HG02840 (cell line): Measurements from ENCODE around the gene PRSS8.

Experiments
- ATAC-seq: cut with Tn5 transposase; IDR thresholded peaks from one replicate; pipeline ENCODE4 v1.9.1; 2021; ENCODE audit warnings: mild to moderate bottlenecking, moderate library complexity, moderate number of reproducible peaks; ENCODE audit not compliant: unreplicated experiment, low FRiP score

PRSS8 gene

GRCh38 chr16:31130336-31130891, 5.1 kb downstream of the PRSS8 start:
- no peak for ATAC-seq

GRCh38 chr16:31129568-31130335, 5.8 kb downstream of the PRSS8 start:
- no peak for ATAC-seq

GRCh38 chr16:31128711-31129567, 6.6 kb downstream of the PRSS8 start:
- no peak for ATAC-seq

- no peak for ATAC-seq
These were observed 8.3 kb downstream of the PRSS8 start for GRCh38 chr16:31127182-31127581.

GRCh38 chr16:31125844-31126243, 9.7 kb downstream of the PRSS8 start:
- ATAC-seq = no peak

- no peak for ATAC-seq
These were observed 15.4 kb downstream of the PRSS8 start for GRCh38 chr16:31120129-31120528.

GRCh38 chr16:31118223-31119155, 17.0 kb downstream of the PRSS8 start:
- ATAC-seq = no peak

- peak; percentile 94 for ATAC-seq
These were observed 17.9 kb downstream of the PRSS8 start, which contains the start of gene KAT8 for GRCh38 chr16:31117384-31118222. Gene KAT8 (plus strand): TSS chr16:31117664. CDS start chr16:31117682, 18 bp downstream.

GRCh38 chr16:31114468-31114867, 21.1 kb downstream of the PRSS8 start:
- no peak for ATAC-seq

GRCh38 chr16:31113121-31114120, 22.1 kb downstream of the PRSS8 start:
- ATAC-seq = no peak

GRCh38 chr16:31112711-31113110, 22.8 kb downstream of the PRSS8 start:
- ATAC-seq = no peak

GRCh38 chr16:31111881-31112466, 23.6 kb downstream of the PRSS8 start:
- ATAC-seq = no peak

GRCh38 chr16:31110106-31111034, 25.2 kb downstream of the PRSS8 start:
- ATAC-seq = no peak

- no peak for ATAC-seq
These were observed 25.9 kb downstream of the PRSS8 start for GRCh38 chr16:31109622-31110021.

- ATAC-seq = peak; percentile 3
These were observed 26.6 kb downstream of the PRSS8 start for GRCh38 chr16:31108794-31109558.
